Endothelial cell of umbilical vein (primary cell): Measurements from ENCODE around the gene KLHL30.

ENCODE experiments used
- EZH2 ChIP-seq: IDR thresholded peaks from 2 replicates; pipeline ENCODE4 v1.6.1; 2012; ENCODE audit warnings: borderline replicate concordance, low read depth, mild to moderate bottlenecking, moderate library complexity, low read length, inconsistent platforms; ENCODE audit not compliant: severe bottlenecking
- JUN ChIP-seq: IDR thresholded peaks from 2 replicates; pipeline ENCODE4 v1.6.1; 2011; ENCODE audit warnings: borderline replicate concordance, low read depth; ENCODE audit not compliant: insufficient read length, insufficient read depth
- MYC ChIP-seq: IDR thresholded peaks from one replicate; pipeline ENCODE4 v1.6.1; 2011; ENCODE audit warnings: mild to moderate bottlenecking, low read depth, low read length
- POLR2A ChIP-seq: IDR thresholded peaks from 2 replicates; pipeline ENCODE4 v1.6.1; 2012; ENCODE audit warnings: low read depth, mild to moderate bottlenecking, control low read depth, low read length
- POLR2AphosphoS5 ChIP-seq: IDR thresholded peaks from 2 replicates; pipeline ENCODE4 v1.6.1; 2012; ENCODE audit warnings: low read depth, mild to moderate bottlenecking, control low read depth, low read length, moderate library complexity; ENCODE audit not compliant: insufficient read depth
- TF ChIP-seq, protein P1 (sequence below), 2 donors: IDR thresholded peaks; 1 replicate in 1 of 2; 2 replicates in 1 of 2; pipeline ENCODE4 v1.5.1; 2011; ENCODE audit warnings: low read length in 2 of 2, mild to moderate bottlenecking in 2 of 2, moderate library complexity in 2 of 2, control low read depth in 1 of 2, inconsistent platforms in 1 of 2, low read depth in 1 of 2; ENCODE audit not compliant: insufficient read depth in 1 of 2; ENCODE audit errors: extremely low read depth in 1 of 2
- TF ChIP-seq, protein P2 (sequence below): IDR thresholded peaks from 2 replicates; pipeline ENCODE4 v1.6.1; 2011; ENCODE audit not compliant: insufficient read depth, insufficient read length

DNA sequence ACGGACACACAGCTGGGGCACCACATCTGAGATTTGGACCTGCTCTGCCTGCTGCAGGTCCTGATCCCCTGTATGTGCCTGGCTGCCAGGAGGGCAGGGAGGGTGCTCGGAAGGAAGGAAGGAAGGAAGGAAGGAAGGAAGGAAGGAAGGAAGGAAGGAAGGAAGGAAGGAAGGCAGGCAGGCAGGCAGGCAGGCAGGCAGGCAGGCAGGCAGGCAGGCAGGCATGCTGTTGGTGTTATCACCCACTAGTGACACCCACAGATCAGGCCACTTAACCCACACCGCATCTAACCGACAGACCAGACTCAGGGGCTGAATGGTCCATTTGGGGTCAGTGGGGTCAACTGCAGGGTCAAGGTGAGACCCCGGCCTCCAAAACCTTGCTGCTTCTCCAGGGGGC is 5.8 kb downstream of the KLHL30 start:
- TF ChIP-seq, protein P1, sequence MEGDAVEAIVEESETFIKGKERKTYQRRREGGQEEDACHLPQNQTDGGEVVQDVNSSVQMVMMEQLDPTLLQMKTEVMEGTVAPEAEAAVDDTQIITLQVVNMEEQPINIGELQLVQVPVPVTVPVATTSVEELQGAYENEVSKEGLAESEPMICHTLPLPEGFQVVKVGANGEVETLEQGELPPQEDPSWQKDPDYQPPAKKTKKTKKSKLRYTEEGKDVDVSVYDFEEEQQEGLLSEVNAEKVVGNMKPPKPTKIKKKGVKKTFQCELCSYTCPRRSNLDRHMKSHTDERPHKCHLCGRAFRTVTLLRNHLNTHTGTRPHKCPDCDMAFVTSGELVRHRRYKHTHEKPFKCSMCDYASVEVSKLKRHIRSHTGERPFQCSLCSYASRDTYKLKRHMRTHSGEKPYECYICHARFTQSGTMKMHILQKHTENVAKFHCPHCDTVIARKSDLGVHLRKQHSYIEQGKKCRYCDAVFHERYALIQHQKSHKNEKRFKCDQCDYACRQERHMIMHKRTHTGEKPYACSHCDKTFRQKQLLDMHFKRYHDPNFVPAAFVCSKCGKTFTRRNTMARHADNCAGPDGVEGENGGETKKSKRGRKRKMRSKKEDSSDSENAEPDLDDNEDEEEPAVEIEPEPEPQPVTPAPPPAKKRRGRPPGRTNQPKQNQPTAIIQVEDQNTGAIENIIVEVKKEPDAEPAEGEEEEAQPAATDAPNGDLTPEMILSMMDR (IDR thresholded peaks at IDR 0.05; ENCODE audit: extremely low read depth in 1 of 2, insufficient read depth in 1 of 2, low read depth in 1 of 2, low read length in 2 of 2) = no peak
- TF ChIP-seq EZH2 (no peak), POLR2A (no peak), POLR2AphosphoS5 (no peak), JUN (no peak), MYC (no peak)
- TF ChIP-seq, protein P2, sequence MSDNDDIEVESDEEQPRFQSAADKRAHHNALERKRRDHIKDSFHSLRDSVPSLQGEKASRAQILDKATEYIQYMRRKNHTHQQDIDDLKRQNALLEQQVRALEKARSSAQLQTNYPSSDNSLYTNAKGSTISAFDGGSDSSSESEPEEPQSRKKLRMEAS = no peak
